PC-9 (cell line): ENCODE data around the gene LCOR.

Source experiments
- CTCF ChIP-seq: fragments of 200-600 bp; sonication (generic); conservative IDR thresholded peaks from 2 replicates; pipeline ENCODE4 v1.6.1; 2017; ENCODE audit warnings: mixed run types, antibody characterized with exemption, mild to moderate bottlenecking, moderate library complexity
- EZH2 ChIP-seq: fragments of 200-600 bp; sonication (generic); IDR thresholded peaks from 2 replicates; pipeline ENCODE4 v1.8.0; 2017; ENCODE audit warnings: antibody characterized with exemption, low read depth

DNA sequence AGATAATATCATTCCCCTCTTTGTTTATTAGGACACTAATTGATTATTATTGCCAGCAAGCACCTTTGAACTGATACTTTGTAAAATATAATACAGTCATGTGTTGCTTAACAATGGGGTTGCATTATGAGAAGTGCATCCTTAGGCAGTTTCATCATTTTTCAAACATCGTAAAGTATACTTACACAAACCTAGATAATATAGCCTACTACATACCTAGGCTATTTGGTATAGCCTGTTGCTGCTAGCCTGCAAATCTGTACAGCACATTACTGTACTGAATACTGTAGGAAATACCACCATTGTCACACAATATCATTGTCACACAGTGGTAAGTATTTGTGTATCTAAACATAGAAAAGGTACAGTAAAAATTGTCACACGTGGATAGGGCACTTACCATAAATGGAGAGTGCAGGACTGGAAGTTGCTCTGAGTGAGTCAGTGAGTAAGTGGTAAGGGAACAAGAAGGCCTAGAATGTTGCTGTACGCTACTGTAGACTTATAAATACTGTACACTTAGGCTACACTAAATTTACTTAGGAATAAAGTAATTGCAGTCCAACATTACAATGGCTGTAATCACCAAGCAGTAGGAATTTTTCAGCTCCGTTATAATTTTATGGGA lies 70.7 kb downstream of the LCOR start:
- TF ChIP-seq CTCF (no peak), EZH2 (no peak)
